GM18519 (cell line): ENCODE measurements around the gene RSPH4A.
"Not testable (repeated sequence)": the region's sequence is repeated elsewhere in the genome, so short reads cannot be mapped to it uniquely, and the experiment has no call there.

Experiments used
- ATAC-seq: cut with Tn5 transposase; IDR thresholded peaks from one replicate; pipeline ENCODE4 v1.9.1; 2021; ENCODE audit warnings: mild to moderate bottlenecking, moderate library complexity; ENCODE audit not compliant: unreplicated experiment, low FRiP score

The RSPH4A gene

GRCh38 chr6:116624036-116624805 is 7.9 kb downstream of the RSPH4A start:
- no peak for ATAC-seq

GRCh38 chr6:116625872-116626271 is 9.6 kb downstream of the RSPH4A start:
- ATAC-seq: no peak

- ATAC-seq: no peak
Measured at GRCh38 chr6:116629563-116629981, 13.3 kb downstream of the RSPH4A start.

GRCh38 chr6:116631379-116631990 is 15.2 kb downstream of the RSPH4A start:
- no peak for ATAC-seq

GRCh38 chr6:116633685-116634084 is 17.4 kb downstream of the RSPH4A start:
- no peak for ATAC-seq

GRCh38 chr6:116648156-116648555 is 31.9 kb downstream of the RSPH4A start:
- ATAC-seq: no peak

GRCh38 chr6:116649129-116649528 is 32.9 kb downstream of the RSPH4A start:
- no peak for ATAC-seq

- no peak for ATAC-seq
Measured at GRCh38 chr6:116651916-116652315, 35.6 kb downstream of the RSPH4A start.

GRCh38 chr6:116661594-116661993 is 45.3 kb downstream of the RSPH4A start:
- ATAC-seq: no peak

GRCh38 chr6:116662202-116662601 is 45.9 kb downstream of the RSPH4A start:
- ATAC-seq: no peak

- ATAC-seq: no peak
Measured at GRCh38 chr6:116663308-116663707, 47.0 kb downstream of the RSPH4A start.

- ATAC-seq: not testable (repeated sequence)
Measured at GRCh38 chr6:116664169-116664568, 47.9 kb downstream of the RSPH4A start.

- ATAC-seq: no peak
Measured at GRCh38 chr6:116665464-116665863, 49.2 kb downstream of the RSPH4A start.

GRCh38 chr6:116666869-116667268 is 50.6 kb downstream of the RSPH4A start:
- peak; percentile 58 for ATAC-seq

- no peak for ATAC-seq
Measured at GRCh38 chr6:116667623-116668022, 51.3 kb downstream of the RSPH4A start.

- ATAC-seq: no peak
Measured at GRCh38 chr6:116672306-116672705, 56.0 kb downstream of the RSPH4A start.

- ATAC-seq: no peak
Measured at GRCh38 chr6:116676021-116676420, 59.7 kb downstream of the RSPH4A start.

GRCh38 chr6:116680880-116681672 is 64.8 kb downstream of the RSPH4A start, which contains the start of gene KPNA5:
Gene KPNA5 (plus strand): TSS chr6:116681211. CDS start chr6:116681335, 124 bp downstream.
- ATAC-seq: peak; percentile 95

GRCh38 chr6:116682334-116682712 is 66.0 kb downstream of the RSPH4A start:
- ATAC-seq: peak; percentile 38
